ENCODE measurements around the gene SAMD10. TPM values are rescaled to one million over a fixed set of nuclear protein-coding genes. Genes with fewer than 3 reads are reported as not detected.

Gene SAMD10
- total and polyA plus RNA-seq, 10 of the 15 experiments (the other 5 are each of a cell fraction or from before 2014, with no cell fraction given): 1.3 to 51.4 (median 17.9) TPM

DNA sequence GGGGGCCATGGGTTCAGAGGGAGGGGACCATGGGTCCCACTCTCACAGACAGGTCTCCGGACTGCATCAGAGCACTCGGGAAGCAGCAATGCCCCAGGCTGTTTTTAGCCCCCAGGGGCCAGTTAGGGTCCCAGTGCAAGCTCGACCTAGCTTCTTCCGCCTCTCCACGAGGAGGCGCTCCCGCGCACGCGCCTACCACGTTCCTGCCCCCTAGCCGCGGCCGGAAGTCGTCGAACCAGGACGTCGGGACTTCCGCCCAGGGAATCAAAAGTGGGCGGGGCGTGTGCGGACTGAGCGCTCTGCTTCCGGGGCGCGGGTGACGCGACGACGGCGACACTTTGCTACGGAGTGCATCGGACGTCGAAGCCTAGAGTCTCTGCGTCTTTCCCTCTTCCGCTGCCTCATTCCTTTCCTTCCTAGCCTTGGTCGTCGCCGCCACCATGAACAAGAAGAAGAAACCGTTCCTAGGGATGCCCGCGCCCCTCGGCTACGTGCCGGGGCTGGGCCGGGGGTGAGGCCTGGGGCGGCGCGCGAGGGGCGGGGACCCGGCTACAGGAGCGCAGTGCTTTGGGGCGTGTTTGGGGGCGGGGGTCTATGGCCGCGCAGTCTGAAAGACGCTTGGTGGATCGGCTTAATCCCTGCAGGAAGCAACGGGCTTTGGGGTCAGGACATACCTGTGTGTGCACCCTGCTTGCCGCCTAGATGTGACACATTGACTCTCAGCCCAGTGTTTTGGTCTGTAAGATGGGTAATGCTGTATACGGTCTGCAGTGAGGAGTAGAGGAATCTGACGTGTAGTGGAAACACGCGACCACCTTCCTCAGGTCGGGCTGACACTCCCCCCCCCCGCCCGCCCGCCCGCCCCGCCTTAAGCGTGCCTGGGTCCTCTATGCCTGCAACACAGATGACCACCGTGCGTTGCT lies 1.6 kb upstream of the SAMD10 start, which contains the start of gene PRPF6 (continued):
- TF ChIP-seq CHD2 (IDR thresholded peaks at IDR 0.05; ENCODE audit: borderline replicate concordance, low read depth, low read length): peak; percentile 75
- TF ChIP-seq SREBF2 (IDR thresholded peaks at IDR 0.05; ENCODE audit: low read length): peak; percentile 75
- no peak for TF ChIP-seq ZNF24 (IDR thresholded peaks at IDR 0.05)
- TF ChIP-seq TARDBP (IDR thresholded peaks at IDR 0.05; ENCODE audit: borderline replicate concordance): peak; percentile 71; the same call in 1 of the 2 replicates
- TF ChIP-seq, protein P1, sequence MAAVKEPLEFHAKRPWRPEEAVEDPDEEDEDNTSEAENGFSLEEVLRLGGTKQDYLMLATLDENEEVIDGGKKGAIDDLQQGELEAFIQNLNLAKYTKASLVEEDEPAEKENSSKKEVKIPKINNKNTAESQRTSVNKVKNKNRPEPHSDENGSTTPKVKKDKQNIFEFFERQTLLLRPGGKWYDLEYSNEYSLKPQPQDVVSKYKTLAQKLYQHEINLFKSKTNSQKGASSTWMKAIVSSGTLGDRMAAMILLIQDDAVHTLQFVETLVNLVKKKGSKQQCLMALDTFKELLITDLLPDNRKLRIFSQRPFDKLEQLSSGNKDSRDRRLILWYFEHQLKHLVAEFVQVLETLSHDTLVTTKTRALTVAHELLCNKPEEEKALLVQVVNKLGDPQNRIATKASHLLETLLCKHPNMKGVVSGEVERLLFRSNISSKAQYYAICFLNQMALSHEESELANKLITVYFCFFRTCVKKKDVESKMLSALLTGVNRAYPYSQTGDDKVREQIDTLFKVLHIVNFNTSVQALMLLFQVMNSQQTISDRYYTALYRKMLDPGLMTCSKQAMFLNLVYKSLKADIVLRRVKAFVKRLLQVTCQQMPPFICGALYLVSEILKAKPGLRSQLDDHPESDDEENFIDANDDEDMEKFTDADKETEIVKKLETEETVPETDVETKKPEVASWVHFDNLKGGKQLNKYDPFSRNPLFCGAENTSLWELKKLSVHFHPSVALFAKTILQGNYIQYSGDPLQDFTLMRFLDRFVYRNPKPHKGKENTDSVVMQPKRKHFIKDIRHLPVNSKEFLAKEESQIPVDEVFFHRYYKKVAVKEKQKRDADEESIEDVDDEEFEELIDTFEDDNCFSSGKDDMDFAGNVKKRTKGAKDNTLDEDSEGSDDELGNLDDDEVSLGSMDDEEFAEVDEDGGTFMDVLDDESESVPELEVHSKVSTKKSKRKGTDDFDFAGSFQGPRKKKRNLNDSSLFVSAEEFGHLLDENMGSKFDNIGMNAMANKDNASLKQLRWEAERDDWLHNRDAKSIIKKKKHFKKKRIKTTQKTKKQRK (IDR thresholded peaks at IDR 0.05; ENCODE audit: low read depth, low read length): no peak
- no peak for TF ChIP-seq PAX8 (IDR thresholded peaks at IDR 0.05)
- peak; percentile 78 for TF ChIP-seq MTA2 (IDR thresholded peaks at IDR 0.05; ENCODE audit: low read depth)
- TF ChIP-seq, protein P2, sequence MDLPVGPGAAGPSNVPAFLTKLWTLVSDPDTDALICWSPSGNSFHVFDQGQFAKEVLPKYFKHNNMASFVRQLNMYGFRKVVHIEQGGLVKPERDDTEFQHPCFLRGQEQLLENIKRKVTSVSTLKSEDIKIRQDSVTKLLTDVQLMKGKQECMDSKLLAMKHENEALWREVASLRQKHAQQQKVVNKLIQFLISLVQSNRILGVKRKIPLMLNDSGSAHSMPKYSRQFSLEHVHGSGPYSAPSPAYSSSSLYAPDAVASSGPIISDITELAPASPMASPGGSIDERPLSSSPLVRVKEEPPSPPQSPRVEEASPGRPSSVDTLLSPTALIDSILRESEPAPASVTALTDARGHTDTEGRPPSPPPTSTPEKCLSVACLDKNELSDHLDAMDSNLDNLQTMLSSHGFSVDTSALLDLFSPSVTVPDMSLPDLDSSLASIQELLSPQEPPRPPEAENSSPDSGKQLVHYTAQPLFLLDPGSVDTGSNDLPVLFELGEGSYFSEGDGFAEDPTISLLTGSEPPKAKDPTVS (IDR thresholded peaks at IDR 0.05; ENCODE audit: low read depth, low read length): no peak
- TF ChIP-seq SMC3 (IDR thresholded peaks at IDR 0.05; ENCODE audit: borderline replicate concordance, low read length): peak; percentile 67; the same call in 1 of the 2 replicates
- TF ChIP-seq CHD1 (IDR thresholded peaks at IDR 0.05; ENCODE audit: low read depth, low read length): no peak
- peak; percentile 94 for TF ChIP-seq MEF2B (IDR thresholded peaks at IDR 0.05; ENCODE audit: partially characterized antibody, poor library complexity, severe bottlenecking)
- TF ChIP-seq HDAC6 (IDR thresholded peaks at IDR 0.05; ENCODE audit: unreplicated experiment): no peak
- peak; percentile 85 for TF ChIP-seq TBL1XR1 (IDR thresholded peaks at IDR 0.05; ENCODE audit: low read depth, low read length)
- no peak for TF ChIP-seq KLF5 (IDR thresholded peaks at IDR 0.05; ENCODE audit: partially characterized antibody)
- peak; percentile 62 for TF ChIP-seq SIX5 (IDR thresholded peaks at IDR 0.05; ENCODE audit: low read depth, low read length, severe bottlenecking)
- no peak for TF ChIP-seq EED (IDR thresholded peaks at IDR 0.05; ENCODE audit: low read depth)
- TF ChIP-seq ATF7 (IDR thresholded peaks at IDR 0.05; ENCODE audit: low read depth): 0 out of 2 replicates have a peak, but pooled peaks have one; percentile 14
- TF ChIP-seq, protein P3, sequence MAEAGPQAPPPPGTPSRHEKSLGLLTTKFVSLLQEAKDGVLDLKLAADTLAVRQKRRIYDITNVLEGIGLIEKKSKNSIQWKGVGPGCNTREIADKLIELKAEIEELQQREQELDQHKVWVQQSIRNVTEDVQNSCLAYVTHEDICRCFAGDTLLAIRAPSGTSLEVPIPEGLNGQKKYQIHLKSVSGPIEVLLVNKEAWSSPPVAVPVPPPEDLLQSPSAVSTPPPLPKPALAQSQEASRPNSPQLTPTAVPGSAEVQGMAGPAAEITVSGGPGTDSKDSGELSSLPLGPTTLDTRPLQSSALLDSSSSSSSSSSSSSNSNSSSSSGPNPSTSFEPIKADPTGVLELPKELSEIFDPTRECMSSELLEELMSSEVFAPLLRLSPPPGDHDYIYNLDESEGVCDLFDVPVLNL (IDR thresholded peaks at IDR 0.05; ENCODE audit: low read depth, low read length): no peak
- TF ChIP-seq DPF2 (IDR thresholded peaks at IDR 0.05): peak; percentile 45; the same call in 1 of the 2 replicates
- no peak for TF ChIP-seq FOXM1 (IDR thresholded peaks at IDR 0.05; ENCODE audit: low read depth, low read length)
- TF ChIP-seq, protein P4, sequence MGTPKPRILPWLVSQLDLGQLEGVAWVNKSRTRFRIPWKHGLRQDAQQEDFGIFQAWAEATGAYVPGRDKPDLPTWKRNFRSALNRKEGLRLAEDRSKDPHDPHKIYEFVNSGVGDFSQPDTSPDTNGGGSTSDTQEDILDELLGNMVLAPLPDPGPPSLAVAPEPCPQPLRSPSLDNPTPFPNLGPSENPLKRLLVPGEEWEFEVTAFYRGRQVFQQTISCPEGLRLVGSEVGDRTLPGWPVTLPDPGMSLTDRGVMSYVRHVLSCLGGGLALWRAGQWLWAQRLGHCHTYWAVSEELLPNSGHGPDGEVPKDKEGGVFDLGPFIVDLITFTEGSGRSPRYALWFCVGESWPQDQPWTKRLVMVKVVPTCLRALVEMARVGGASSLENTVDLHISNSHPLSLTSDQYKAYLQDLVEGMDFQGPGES (IDR thresholded peaks at IDR 0.05): no peak; the same call in 1 of the 2 replicates
- TF ChIP-seq TCF3 (IDR thresholded peaks at IDR 0.05; ENCODE audit: borderline replicate concordance, insufficient read depth, low read depth, low read length): 0 out of 2 replicates have a peak, but pooled peaks have one; percentile 37

Measured in GM12878 (cell line).